Skin of body (tissue), 2 donors: ENCODE data around the gene MTERF4. TPM values are rescaled to one million over a fixed set of nuclear protein-coding genes. Genes with fewer than 3 reads are reported as not detected.
A peak's percentile ranks its signal among the peaks of the same experiment; 100 is the strongest.

Experiments used
- DNase-seq: peaks from one replicate; lab custom pipeline; 2025; lab: John Stamatoyannopoulos, UW
- total RNA-seq: library from RNA; depleted of rRNA; stranded (reverse); fragments of >200 nt; gene quantifications from one replicate; pipeline ENCODE4 v1.2.3, GENCODE V29; 2014

The MTERF4 gene, protein sequence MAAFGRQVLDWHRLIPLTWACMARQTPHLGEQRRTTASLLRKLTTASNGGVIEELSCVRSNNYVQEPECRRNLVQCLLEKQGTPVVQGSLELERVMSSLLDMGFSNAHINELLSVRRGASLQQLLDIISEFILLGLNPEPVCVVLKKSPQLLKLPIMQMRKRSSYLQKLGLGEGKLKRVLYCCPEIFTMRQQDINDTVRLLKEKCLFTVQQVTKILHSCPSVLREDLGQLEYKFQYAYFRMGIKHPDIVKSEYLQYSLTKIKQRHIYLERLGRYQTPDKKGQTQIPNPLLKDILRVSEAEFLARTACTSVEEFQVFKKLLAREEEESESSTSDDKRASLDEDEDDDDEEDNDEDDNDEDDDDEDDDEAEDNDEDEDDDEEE
- 37.8 TPM for total RNA-seq

DNA sequence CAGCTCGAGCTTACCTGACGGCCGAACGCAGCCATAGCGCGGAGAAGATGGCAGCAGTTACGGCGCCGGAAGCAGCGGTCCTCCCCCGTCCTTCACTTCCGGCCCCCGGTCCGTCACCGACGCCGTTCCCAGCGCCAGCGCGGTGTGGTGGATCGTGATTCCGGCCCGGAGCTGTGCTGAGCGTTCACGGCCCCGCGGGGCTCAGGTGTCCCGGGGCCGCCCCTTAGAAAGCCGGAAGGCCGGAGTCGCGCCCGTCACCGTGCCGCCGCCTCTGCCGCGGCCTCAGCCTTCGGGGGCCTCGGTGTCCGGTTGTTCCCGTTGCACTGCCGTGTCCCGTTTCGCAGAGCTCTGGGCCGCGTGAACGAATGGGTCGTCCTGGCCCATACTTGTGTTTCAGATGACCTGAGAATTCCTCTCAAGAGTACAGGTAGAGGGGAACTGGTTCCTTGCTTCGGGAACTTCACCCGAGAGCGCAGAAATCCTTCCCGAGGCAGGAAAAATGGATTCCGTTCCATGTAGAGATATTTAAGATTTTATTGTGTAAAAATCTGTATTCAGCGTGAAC lies at the start of gene MTERF4:
TSS of gene MTERF4 (minus strand) at position 49 of the 565 bp plus-strand sequence. CDS start at position 35, 14 bp downstream.
- peak; percentile 78 for DNase-seq

DNA sequence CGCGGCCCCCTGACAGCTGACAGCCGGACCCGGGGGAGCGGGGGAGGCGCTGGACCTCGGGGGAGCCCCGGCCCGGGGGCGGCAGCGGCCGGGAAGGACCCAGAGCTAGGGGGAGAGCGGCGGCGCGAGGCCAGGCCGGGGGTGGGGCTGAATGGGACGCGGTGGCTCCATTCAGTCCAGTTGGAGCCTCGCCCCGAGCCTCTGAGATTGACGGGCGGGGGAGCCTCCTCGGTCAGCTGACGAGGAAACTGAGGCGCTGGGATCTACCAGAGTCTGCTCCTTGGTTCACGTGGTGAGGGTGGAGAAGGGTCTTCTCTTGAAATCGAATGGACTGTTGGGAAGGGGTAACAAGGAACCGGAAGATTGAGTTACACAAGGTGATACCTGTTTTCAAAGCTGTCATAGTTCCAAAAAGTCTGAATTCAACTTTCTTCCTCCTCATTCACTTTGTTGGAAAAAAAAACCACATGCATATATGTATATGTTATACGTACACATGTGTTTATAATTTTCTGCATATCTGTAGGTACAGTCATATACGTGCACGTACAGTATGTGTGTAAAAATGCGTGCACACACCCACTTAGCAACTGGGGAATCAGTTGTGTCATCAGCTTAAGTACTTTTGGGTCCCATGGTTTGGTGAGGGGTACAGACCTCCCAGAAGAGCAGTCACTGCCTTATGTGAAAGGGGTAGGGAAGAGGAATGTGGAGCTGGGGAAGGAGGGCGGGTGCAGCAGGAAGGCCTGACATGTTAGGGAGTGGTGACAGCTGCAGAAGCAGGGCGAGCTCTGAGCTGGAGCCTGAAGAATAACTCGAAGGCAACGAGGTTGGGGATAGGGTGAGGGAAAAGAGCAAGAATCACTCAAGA lies 48.8 kb upstream of the MTERF4 start:
- DNase-seq, result no peak

DNA sequence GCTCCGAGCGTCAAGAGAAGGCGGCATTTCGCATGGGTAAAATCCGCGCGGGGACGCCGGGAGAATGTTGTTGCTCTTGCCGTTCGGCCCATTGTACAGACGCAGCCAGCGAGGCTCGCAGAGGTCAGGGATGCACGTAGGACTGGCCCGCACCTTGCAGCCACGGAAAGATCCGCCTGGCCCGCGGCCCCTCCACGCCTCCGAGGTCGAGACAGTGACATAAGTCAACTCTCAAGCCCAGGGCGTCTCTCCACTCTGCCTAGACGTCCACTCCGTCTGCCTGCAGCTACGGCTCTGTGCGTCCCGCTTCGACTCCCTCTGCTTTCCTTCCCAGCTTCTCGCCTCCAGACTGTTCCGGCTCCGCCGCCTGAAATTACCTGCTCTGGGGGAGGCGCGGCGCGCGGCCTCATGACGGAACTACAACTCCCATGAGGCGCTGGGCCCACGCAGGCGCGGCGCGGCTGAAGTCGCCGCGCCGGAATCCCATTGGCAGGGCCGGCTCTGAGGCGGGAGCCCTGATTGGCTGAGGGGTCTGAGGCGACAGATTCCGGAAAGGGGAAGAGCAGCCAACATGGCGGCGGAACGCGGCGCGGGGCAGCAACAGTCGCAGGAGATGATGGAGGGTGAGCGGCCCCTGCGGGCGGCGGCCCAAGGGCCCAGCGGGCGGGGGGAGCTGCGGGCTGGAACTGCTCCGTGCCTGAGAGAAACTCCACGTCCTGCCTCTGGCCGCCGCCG lies 48.0 kb upstream of the MTERF4 start, which contains the start of gene PPP1R7:
TSS of gene PPP1R7 (plus strand) at position 543 of the 735 bp plus-strand sequence. CDS start at position 572, 29 bp downstream.
- peak; percentile 94 for DNase-seq

DNA sequence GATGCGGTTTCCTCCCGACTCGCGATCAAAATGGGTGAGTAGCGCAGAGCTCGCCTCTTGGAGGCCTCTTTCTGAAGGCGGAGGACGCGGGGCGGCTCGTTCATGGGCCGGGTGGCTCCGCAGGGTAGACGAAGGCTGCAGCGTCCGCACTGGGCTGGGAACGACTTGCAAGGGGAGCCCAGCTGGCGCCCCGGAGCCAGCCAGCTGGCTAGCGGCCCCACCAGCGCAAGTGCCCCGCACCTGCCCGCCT lies 47.5 kb upstream of the MTERF4 start:
- DNase-seq, result no peak

DNA sequence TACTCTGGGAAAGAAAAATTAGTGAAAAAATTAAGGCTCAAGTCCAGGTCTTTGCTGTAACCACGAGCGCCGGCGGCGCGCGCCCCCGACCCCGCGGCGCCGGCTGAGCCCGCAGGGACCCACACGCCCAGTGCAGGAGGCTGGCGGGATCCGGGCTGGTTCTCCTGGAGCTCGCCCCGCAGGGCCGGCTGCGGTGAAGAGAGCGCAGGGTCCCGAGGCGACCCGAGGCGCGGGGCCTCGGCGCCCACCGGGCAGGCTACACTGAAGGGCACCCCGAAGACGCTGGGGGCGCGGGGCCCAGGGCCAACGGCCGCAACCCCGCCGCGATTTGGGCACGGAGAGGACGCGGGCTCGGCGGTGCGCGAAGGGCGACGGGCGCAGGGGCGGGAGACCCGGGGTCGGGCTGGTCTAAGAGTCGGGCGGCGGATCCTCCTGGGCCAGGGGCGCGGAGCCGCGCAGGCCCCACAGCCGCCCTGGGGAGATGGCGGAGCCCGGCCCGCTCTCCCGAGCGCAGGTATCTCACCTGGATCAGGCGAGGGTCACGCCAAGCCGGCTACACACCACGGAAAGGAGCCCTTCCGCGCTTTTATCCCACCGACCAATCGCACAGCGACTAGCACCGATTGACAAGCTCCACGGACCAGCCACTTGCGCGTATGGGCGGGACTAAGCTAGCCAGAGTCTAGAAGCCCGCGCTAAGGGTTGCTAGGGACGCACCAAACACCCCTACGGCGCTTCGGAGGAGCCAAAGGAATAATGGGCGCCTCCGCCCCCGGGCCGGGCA lies 47.0 kb upstream of the MTERF4 start, which contains the start of gene PASK:
TSS of gene PASK (minus strand) at position 582 of the 784 bp plus-strand sequence. CDS start 6,440 bp downstream, outside the sequence.
- peak; percentile 93 for DNase-seq

DNA sequence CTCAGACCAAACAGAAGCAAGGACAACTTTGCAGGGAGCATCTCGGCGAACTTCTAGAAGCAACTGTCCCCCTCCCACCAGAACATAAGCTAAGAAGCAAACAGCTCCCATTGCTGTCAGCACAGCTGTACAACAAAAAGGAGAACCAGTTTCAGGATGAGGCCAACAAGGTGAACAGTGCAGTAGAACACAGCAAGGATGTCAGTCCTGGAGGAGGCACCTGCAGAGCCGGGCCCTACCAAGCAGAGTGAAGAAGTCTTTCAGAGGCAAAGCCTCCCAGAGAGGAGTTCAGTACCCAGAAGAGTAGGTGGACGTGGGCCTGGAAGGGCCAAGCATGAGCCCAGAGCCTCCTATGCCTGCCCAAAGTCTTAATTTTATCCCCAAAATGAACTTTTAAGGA lies 46.2 kb upstream of the MTERF4 start:
- DNase-seq, result no peak

DNA sequence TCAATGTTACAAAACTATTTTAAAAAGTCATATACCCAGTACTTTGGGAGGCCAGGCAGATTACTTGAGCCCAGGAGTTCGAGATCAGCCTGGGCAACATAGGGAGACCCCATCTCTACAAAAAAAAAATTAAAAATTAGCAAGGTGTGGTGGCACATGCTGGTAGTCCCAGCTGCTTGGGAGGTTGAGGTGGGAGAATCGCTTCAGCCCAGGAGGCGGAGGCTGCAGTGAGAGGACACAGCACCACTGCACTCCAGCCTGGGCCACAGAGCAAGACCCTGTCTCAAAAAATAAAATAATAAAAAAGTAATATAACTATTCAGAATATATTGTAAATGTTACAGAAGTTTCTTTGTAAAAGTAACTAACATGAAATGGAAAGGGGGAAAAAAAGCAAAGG lies 45.2 kb upstream of the MTERF4 start:
- DNase-seq, result no peak

DNA sequence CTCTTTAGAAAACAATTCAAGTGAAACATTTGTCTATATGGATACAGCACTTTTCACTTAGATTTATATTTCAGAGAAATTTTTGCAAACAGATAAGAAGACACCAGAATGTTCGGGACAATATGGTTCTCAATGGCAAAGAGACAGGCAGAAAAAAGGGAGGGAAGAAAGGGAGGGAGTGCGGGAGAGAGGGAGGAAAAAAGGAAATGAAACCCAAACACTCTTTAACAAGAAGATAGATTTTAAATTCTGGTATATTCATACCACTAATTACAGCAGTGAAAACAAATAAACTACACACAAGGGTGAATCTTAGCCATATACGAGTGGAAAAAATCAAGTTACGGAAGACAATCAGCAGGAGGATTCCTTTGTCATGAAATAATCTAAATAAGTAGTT lies 44.2 kb upstream of the MTERF4 start:
- no peak for DNase-seq

DNA sequence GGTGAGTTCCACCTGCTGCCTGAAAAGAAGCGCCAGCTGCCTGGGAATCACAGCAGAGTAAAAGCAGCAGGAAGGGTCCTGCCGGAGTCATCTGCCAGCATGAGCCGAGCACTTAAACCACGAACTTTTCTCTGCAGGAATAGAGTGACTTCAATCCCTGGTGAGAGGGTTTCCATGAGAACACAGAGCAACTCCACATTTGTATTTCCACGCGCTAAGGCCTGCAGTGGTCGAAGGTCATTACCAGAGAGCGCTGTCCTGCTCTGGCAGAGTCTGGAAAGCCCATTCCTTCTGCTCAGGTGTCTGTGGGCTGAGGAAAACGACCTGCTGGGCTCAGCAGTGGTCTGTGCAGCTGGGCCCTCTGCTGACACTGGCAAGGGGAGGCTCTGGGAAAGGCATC lies 40.5 kb upstream of the MTERF4 start:
- DNase-seq, result no peak

DNA sequence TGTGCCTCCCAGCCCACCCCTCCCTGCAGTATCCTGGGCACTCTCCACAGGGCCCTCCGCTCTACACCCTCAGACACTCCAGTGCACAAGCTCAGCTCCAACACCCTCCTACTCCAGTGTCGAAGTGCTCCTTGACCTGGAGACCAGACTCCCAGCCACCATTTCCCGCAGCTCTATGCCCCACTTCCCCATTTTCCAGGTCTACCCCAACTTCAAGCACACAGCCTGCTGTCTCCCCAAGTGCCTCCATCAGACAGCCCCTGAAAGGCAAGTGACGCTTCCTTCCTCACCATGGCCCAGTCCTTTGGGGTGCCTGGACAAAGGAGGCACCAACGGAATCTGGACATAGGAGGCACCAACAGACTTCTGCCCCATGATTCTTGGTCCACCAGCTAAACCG lies 40.0 kb upstream of the MTERF4 start:
- DNase-seq, result no peak

DNA sequence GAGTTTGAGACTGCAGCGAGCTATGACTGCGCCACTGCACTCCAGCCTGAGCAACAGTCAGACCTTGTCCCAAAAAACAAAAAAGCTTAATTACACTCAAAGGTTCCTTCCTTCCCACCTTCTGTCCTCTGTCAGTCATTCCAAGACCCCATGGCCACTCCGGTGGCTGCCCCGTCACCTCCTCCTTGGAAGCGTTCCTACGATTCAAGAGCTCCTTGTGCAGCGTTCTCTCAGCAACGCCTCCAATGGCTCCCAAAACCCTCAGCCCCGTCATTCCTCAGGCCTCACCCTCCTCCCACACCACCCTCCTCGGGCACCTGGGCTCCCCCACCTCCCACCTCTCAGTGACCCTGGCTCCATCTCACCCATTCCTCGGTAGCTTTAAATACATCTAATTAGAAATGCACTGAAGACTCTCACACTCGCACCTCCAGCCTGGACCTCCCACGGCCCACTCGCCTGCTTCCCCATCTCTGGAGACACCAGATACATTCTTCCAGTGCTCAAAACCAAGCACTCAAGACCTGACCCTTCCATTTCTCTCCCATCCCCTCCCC lies 39.2 kb upstream of the MTERF4 start:
- no peak for DNase-seq

DNA sequence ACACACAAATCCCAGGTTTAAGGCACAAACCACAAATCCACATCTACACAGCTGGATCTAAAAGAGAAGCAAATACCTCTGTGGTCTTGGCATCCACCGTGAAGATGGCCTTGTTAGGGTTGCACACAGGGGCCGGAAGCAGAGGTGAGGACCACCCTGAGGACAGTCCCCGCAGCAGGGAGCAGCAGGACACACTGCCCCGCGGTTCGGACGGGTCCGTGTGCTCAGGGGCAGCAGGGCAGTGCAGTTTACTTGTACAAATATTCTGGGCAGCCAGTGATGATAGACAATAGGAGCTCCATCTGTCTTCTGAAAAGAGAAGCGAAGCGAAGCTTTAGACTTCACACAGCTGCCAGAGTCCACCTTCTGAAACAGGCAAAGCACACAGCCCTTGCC lies 38.4 kb upstream of the MTERF4 start:
- no peak for DNase-seq

DNA sequence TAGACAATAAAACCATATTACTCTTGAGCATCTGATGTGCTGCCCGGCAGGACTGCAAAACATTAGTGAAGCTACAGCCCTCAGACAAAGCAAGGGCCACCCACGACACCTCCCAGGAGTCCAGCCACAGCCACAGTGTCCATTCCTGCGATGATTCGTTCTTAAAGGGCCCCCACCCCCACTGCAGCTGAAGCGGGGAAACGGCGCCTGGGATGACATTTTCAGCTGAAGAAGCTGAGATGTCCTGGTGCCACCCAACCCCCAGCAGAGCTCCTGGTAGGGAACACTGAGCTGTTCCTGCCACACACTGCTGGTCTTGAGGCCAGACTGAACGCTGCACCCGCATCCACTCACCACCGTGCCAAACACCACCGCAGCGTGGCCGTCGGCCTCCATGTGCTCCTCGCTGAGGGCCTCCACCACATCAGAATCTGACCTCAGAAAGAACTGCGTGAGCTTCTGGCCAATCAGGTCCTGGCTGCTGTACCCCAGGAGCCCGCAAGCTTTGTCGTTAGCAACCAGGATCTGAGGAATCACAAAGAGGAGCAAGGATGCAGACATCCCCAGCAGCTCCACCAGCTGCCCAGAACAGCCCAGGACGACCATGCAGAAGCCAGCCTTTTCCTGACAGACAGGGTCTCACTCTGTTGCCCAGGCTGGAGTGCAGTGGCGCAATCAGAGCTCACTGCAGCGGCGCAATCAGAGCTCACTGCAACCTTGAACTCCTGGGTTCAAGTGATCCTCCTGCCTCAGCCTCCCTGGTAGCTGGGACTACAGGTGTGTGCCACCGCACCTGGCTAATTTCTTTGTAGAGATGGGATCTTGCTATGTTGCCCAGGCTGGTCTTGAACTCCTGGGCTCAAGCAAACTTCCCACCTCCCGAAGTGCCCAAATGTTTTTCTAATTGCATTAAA lies 37.7 kb upstream of the MTERF4 start:
- DNase-seq, result no peak

DNA sequence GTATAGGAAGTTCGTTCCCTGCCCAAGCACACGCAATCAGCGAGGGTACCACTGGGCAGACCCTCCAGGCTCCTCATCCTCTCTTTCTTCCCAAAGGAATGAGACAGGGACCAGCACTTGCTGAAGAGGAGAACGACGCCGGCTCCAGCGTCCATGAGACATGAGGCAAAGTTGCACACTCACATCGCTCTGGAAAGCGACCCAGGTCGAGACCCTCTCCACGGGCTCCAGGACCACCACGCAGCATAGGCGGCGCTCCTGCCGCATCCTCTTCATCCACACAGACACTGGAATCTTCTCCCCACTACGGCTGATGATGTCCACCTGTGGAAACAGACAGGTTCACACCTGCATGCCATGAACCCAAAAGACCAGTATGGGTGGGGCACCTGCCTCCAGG lies 36.4 kb upstream of the MTERF4 start:
- DNase-seq, result no peak

DNA sequence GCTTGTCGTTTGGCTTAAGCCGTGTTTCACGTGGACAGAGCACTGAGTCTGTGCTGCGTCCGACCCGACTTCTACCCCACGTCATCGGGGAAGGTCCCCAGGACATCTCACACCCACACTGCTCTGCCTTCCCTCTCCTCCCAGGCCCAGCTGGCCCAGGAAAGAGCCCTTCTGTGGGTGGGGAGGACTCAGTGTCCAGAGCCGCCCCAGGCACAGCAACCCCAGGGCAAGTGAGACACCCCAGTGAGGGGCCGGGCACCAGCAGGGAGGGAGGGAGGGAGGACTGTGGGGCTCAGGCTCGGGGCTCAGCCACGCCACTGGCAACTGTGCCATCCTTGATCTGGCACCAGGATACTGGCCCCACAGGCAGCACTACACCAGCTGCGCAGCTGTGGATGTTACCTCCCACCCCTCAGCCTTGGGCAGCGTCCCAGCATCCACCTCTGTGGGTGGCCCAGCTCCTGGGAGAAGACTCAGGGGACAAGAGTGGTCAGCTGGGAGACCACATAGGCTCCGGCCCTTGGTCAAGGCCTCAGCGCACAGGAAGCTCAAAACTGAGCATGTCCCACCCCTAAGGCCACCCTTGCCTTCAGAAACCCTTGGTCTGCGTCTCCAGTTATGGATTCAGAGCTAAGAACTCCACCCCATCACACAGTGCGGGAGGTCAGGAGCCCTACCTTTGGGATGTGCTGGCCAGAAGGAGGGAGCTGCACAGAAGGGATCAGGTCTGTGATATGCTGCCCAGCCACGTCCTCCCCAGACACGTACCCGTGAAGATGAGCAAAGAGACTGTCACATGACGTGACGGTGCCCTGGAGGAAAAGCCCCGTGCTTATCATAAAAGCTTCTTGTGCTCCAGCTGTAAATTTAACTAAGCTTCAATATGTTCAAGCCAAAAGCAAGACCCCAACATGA lies 35.4 kb upstream of the MTERF4 start:
- no peak for DNase-seq

DNA sequence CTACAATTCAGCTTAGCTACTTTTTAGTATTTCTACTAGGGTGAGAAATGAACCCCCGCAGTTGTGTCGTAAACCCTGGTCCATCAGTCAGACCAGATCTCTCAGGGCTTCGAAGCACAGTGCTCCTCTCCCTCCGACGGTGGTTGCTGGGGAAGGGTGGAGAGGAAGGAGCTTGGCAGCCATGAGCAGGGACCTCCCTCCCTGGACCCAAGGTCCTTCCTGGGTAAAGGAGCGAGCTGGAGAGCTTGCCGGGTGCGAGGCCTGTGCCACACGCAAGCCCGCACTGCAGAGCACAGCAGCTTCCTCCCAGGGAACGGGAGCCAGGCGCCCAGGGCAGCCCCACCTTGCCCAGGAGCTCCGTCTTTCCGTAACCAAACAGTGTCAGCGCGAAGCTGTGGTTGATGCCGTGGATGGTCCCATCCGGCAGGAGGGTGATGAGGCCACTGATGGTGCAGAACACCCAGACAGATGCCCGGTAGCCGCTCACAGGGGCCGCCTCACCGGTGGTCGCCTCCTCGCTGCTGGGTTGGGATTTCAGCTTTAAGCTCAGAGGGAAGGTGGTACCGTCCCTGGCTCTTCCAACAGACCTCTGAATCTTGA lies 34.7 kb upstream of the MTERF4 start:
- DNase-seq, result no peak

DNA sequence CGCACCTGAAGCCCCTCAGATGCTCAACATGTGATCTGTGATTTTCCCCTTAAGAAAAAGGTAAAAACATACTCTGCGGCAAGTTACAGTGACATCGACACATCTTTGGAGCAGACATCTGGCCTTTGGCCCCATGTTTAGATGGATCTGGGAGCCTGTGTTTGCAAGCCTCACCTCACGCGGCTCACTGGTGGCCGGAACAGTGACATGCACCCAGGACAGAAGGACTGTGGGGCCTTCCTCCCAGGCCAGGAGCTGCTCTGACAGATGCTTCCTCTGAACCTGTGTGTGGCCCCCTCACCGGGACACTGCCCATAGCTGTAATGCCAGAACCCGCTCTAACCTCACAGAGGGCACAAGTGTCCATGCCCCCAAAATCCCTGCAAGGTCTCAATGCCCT lies 34.1 kb upstream of the MTERF4 start:
- no peak for DNase-seq

DNA sequence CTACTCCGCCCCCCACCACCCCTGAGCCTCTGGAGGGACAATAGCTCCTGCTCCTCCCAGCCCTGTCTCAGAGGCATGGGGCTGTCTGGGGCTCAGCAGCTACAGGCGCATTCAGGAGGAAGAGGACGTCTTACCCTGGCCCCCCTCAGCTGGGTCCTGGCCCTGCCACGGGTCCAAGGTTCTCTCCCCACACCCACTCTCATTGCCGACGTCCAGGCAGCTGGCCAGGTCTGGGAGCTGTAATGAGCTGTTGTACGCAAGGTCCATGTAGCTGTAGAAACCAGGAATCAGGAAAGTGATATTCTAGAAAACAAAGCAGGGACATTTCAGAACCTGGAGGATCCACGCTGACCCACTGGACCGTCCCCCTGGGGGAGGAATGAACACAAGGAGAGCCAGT lies 33.6 kb upstream of the MTERF4 start:
- no peak for DNase-seq
